ENCODE data around the gene ZNHIT2.

GRCh38 chr11:65111744-65112545, 5.6 kb downstream of the ZNHIT2 start, which contains the start of gene TM7SF2:
- TF ChIP-seq BHLHE40 (IDR thresholded peaks at IDR 0.05; ENCODE audit: borderline replicate concordance): no peak
- TF ChIP-seq NFRKB (IDR thresholded peaks at IDR 0.05): no peak
- peak; percentile 41; the same call in 1 of the 2 replicates for TF ChIP-seq ELF4 (IDR thresholded peaks at IDR 0.05)
- TF ChIP-seq L3MBTL2 (conservative IDR thresholded peaks at IDR 0.05): no peak
- no peak for TF ChIP-seq FOXK2 (IDR thresholded peaks at IDR 0.05)

All from HEK293T (cell line).